Activated CD4-positive, alpha-beta T cell treated with anti-CD3 and anti-CD28 coated beads, Interleukin-2, amount 50 U/mL, for 48 hours (primary cell): Measurements from ENCODE around the gene CDC34.

ENCODE experiments used
- DNase-seq, 2 experiments: peaks; one replicate each; pipeline ENCODE4 v3.0.0-alpha.2; 2020

The CDC34 gene

GRCh38 chr19:531753-532560 lies at the start of gene CDC34:
Gene CDC34 (plus strand): TSS chr19:531760. CDS start chr19:531932, 172 bp downstream.
- DNase-seq = no peak

DNA sequence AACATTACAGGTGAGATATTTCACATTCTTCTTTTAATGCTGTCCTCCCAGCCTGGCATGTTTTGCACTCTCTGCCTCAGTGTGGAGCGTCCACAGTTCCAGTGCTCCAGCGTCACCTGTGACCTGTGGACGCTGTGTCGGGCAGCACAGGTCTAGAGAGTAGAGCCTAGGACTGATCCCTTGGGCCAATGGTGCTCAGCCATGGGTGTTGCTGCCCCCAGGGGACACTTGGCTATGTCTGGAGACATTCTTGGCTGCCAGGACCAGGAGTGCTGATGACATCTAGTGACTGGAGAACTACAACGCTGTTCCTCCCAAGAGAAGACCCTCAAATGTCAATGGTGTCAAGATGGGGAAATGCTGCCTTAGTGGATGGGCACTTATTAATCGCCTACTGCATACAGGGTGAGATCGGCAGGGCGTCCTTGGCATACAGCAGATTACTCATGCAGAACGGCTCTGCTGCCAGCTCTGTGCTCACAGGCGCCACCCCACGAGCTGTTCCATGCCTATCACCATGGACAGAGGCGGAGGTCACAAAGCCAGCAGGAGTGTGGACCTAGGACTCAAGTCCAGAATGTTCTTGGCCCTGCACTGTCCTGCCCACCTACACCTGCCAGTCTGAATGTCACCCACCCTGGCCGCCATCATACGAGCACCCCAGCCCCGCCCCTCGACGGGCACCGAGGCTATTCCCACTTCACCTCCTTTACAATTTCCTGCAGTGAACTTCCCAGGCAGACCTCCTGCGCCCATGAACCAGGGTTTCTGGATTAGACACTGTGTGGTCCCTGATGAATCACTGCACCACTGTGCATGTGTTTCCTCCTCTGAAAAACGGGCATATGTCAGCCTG lies 49.1 kb upstream of the CDC34 start:
- no peak for DNase-seq

GRCh38 chr19:483332-484072 lies 48.1 kb upstream of the CDC34 start:
- no peak for DNase-seq

DNA sequence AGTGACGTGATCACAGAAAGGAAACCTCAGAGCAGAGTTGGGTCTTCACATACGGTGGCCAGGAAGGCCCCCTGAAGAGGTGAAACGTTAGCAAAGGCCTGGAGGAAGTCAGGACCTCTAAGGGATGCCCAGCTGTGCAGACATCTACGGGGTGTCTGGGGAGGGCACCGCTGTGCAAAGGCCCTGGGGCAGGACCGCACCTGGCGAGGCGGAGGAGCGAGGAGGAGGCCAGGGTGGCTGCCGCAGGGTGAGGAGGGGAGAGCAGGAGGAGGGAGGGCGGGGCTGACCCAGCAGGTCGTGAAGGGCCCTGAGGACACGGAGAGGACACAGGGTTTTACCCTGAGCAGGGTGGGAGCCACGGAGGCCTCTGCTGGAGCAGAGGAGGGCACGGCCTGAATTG lies 47.1 kb upstream of the CDC34 start:
- no peak for DNase-seq

DNA sequence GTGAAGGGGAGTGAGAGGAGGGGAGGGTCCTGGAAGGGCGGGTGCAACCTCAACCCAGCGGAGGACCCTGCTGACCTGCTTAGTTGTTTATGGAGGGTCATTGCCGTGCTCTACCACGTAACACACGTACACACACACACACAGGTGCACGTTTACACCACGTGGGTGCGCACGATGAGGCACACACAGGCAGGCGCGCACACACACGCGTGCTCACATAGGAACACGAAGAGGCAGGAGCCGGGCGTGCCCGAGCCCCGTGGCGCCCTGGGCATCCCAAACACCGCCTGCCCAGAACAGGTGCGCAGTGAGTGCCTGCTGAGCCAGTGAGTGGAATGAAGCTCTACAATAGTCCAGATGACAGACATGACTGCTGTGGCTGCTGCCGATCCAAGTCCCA lies 46.5 kb upstream of the CDC34 start:
- DNase-seq = no peak

GRCh38 chr19:485583-486236 lies 45.9 kb upstream of the CDC34 start:
- DNase-seq = no peak

DNA sequence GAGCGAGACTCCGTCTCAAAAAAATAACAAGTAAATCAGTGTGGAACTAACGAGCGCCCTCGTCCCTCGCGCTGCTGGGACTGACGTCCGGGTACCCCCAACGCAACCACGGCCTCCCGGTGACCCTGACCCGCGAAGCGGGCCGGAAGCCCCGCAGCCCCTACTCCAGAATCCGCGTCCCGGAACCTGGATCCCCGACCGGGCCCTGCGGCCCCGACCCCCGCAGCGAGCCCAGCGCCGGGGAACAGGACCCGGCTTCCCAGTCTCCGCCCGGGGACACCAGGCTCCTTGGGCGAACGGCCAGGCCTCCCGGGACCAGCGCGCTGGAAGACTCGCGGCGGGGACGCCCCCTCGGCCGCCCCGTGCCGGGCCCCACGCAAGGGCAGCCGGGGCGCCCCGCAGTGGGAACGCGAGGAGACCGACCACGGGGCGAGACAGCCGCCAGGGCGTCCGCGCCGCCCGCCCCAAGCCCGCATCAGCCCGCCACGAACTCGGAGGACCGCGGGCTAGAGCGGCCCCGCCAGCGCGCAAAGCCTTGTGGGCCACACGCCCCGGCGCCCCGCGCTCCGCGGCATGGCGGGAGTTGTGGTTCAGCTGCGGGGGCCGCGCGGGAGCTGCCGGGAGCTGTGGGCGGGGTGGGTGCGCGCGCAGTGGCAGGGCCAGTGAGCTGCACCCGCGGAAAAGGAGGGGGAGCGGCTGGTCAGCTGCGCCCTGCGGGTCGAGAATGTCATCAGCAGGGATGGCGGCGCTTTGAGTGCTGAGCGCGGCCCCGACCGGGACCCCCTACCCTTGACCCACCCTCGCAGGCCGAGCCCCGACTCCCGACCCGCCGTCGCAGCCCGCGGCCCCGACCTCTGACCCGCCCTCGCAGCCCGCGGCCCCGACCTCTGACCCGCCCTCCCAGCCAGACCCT lies 42.8 kb upstream of the CDC34 start:
- peak; percentile 91 to 94 for DNase-seq

DNA sequence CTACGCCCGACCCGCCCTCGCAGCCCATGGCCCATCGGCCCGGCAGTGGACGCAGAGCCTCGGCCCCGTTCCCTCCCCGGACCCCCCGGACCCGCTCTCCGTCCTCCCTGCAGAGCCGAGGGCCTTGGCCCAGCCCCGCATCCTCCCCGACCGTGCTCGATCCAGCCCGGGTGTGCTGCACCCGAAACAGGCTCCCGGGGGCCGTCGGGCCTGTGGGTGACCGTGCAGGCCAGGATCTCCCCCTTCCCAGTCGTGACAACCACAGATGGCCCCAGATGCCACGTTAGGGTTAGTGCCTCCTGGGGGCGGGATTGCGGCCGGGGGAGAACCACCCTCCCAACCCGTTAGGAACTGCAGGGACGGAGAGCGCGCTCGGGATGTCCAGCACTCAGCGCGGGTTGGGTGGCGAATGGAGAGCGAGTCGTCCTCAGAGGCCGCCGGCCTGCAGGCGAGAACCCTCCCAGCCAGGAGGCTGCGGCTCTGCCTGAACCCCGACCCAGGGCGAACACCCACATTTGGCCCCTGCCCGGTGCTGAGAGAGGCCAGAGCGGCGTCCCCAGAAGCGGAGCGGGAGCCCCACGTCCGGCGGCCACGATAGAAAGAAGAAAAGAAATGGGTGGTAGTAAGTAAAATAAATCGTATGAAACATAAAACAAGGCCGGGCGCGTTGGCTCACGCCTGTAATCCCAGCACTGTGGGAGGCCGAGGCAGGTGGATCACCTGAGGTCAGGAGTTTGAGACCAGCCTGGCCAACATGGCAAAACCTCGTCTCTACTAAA lies 42.0 kb upstream of the CDC34 start:
- no peak for DNase-seq

DNA sequence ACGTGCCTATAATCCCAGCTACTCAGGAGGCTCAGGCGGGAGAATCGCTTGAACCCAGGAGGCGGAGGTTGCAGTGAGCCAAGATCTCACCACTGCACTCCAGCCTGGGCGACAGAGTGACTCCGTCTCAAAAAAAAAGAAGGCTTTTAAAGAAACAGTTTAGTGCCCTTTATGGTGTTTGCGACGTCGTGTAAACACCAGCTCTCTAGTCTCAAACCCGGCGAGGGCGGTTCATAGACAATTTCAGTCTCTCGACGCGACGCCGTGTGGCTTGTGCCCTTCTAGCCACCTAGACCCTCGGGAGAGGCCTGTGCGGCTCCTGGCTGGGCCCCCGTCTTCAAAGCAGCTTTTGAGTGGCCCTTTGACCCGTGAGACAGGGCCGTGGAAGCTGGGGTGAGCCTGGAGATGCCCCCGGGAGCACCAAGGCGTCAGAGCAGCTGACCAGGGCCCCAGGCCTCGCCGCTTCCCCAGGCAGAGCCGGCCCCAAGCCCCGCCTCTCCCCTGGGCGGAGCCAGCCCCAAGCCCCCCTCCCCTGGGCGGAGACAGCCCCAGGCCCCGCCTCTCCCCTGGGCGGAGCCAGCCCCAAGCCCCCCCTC lies 40.3 kb upstream of the CDC34 start:
- no peak for DNase-seq

DNA sequence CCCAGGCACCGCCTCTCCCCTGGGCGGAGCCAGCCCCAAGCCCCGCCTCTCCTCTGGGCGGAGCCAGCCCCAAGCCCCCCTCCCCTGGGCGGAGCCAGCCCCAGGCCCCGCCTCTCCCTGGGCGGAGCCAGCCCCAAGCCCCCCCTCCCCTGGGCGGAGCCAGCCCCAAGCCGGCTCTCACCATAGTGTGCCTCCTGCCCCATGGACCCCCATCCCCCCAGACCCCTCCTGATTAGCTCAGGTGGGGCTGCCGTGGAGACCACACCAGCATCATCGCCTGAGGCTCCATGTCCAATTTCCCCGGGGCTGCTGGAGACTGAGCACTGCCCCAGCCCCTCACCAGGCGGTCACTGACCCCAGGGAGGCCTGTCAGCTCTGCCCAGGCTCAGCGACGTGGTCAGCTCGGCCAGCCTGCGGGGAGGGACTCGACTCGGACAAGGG lies 39.4 kb upstream of the CDC34 start:
- no peak for DNase-seq

DNA sequence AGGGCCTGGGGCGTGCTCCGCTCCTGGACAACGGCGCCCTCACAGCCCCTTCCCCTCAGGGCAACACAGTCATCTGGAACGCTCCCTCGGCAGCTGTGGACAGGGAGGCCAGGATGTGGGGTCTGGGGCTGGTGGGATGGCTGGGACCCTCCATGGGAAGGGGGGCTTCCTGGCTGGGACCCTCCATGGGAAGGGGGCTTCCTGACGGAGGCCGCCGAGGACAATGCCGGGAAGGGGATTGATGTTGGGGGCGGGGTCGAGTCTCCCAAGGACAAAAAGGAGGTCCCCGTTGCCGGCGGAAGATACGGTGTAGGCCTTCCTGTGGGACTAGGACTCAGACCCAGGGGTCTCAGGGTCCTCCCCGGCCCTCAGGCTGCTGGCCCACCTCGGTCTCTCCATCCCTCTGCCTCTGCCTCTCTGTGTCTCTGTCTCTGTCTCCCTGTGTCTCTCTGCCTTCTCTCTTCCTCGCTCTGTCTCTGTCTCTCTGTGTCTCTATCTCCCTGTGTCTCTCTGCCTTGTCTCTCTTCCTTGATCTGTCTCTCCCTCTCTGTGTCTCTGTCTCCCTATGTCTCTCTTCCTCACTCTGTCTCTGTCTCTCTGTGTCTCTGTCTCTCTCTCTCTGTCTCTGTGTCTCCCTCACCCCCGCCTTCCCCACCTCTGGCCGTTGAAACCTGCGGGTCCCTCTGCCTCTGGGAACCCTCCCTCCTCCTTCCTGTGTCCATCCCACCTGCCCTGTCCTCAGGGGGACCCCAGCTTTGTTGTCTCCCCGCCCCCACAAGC lies 38.0 kb upstream of the CDC34 start:
- DNase-seq = no peak

GRCh38 chr19:494171-495080 lies 37.1 kb upstream of the CDC34 start:
- DNase-seq = no peak

GRCh38 chr19:495081-495401 lies 36.5 kb upstream of the CDC34 start:
- no peak for DNase-seq

DNA sequence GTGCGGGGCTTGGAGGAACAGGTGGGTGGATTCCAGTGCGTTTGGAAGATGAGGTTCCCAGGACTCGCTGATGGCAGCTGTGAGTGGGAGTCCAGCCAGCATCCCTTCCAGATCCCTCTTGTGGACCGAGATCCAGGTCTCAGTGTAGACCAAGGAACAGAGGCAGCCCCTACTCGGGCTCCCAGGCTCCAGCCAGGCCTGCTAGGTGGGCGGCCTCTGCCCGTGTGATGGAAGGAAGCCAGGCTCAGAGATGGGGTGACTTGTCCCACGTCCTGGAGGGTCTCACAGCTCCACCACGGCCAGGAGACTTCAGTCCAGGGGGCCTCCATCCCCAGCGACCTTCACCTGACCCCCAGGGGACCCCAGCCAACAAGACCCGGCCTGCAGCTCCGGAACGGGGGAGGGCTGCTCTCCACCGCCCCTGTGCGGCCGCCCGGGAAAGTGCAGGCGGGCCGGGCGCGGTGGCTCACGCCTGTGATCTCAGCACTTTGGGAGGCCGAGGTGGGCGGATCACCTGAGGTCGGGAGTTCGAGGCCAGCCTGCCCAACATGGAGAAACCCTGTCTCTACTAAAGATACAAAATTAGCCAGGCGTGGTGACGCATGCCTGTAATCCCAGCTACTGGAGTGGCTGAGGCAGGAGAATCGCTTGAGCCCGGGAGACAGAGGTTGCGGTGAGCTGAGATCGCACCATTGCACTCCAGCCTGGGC lies 36.0 kb upstream of the CDC34 start:
- peak; percentile 54 to 63 for DNase-seq

GRCh38 chr19:496112-496665 lies 35.4 kb upstream of the CDC34 start, which contains the start of gene MADCAM1:
Gene MADCAM1 (plus strand): TSS chr19:496486. CDS start chr19:496500, 14 bp downstream.
- DNase-seq = no peak

- no peak for DNase-seq
Observed at GRCh38 chr19:496986-497385, 34.6 kb upstream of the CDC34 start.

DNA sequence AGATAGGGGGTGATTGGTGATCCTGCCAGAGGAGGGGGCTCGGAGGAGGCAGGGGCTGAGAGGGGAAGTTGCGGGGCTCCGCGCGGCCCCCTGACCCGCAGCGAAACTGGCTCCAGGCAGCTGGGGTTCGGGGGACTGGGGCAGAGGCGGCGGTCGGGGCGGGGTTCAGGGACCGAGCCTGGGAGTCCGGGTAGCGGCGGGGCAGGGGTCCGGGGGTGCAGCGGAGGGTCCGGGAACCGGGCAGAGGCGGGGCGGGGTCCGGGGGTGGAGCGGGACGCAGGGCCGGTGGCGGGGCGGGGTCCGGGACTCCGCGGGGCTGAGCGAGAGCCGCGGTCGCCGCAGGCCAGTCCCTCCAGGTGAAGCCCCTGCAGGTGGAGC lies 34.1 kb upstream of the CDC34 start:
- DNase-seq = no peak
